ENCODE measurements around the gene ARID4B.

ARID4B gene

DNA sequence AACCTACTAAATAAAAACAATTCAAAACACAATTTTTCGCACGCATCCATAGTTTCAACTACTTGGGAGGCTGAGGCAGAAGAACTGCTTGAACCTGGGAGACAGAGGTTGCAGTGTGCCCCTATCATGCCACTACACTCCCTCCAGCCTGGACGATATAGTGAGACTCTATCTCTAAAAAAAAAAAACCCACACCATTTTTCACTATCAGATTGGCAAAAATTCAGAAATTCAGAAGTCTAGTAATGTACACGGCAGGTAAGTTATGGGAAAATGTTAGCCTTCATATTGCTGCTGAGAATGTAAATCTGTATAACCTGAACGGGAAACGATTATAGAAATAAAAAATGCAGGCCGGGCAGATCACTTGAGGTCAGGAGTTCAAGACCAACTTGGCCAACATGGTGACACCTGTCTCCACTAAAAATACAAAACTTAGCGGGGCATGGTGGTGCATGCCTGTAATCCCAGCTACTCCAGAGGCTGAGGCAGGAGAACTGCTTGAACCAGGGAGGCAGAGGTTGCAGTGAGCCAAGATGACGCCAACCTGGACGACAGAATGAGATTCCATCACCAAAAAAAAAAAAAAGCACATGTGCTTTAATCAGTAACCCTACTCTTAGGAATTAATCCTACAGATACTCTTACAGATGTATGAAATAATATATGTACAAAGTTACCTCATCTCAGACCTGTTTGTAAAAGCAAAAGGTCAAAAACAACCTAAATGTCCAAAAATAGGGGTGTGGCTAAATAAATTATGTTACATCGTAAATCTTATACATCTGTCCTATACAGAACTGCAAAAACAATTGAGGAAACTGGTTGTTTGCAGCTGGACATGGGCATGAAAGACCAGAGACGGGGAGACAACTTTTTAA lies 37.9 kb downstream of the ARID4B start (continued):
- TF ChIP-seq, protein P1, sequence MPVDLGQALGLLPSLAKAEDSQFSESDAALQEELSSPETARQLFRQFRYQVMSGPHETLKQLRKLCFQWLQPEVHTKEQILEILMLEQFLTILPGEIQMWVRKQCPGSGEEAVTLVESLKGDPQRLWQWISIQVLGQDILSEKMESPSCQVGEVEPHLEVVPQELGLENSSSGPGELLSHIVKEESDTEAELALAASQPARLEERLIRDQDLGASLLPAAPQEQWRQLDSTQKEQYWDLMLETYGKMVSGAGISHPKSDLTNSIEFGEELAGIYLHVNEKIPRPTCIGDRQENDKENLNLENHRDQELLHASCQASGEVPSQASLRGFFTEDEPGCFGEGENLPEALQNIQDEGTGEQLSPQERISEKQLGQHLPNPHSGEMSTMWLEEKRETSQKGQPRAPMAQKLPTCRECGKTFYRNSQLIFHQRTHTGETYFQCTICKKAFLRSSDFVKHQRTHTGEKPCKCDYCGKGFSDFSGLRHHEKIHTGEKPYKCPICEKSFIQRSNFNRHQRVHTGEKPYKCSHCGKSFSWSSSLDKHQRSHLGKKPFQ (tag by site-specific recombination; IDR thresholded peaks at IDR 0.05), result no peak
- no peak for TF ChIP-seq ZNF658 (tag by site-specific recombination; IDR thresholded peaks at IDR 0.05)

DNA sequence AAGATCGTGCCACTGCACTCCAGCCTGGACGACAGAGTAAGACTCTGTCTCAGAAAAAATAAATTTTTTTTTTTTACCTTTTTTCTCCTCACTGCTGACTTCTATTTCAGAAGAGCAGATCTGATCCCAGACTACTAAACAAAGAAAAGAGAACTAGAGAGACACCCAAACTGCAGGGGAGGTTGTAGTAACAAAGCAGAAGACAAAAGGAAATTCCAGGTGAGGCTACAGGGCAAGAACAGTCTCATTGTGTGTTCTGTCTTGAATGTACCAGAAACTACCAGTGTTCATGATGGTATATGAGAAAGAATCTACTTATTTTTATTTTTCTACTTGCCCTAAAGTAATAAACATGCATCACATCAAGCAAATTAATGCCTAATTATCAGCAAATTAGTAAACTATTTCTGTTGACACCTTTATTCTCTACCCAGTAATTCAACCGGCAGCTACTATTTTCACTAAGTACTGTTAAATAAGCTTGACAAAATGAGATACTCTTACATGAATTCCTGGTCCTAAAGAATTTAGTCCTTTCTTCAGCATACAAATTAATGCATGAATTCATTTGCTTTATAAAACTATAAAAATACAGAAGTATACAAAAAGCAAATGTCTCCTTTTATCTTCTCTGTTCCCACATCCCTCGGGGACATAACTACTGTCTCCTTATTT lies 40.6 kb downstream of the ARID4B start:
- POLR2A ChIA-PET, result no interaction called here

DNA sequence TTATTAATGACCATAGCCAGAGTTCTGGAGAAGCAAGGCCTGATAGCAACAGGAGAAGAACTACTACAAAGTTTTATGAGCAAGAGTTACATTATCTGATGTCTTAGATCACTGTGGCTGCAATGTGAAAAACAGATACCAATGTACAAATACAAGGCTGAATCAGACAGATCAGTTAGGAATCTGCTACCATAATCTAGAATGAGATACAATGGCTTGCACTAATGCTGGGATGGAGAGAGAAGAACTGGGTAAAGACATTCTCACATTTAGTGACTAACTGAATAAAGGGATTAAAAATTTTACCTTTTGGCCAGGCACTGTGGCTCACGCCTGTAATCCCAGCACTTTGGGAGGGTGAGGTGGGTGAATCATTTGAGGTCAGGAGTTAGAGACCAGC lies 41.3 kb downstream of the ARID4B start:
- CTCF ChIA-PET, result interaction anchor here (0.6 to 1.1 kb wide), 2 partner anchors 127 to 129 kb away, joined by 4 to 5 read pairs; no protein-coding TSS in a partner anchor
- Histone ChIP-seq H3K9me3 (ENCODE audit: control insufficient read depth, insufficient read depth, low read depth, low read length) (no peaks in the 10 kb centered on the region), H3K4me3 (ENCODE audit: low read depth, low read length) (no peak overlapping the region), H3K4me1 (ENCODE audit: control insufficient read depth, insufficient read depth, low read length) (peaks cover 16% of the 10 kb centered on the region; the same call in 1 of the 2 replicates), H3K36me3 (ENCODE audit: control insufficient read depth in 2 of 2, insufficient read depth in 1 of 2, low read length in 2 of 2) (no peaks in the 10 kb centered on the region; a peak in 1 of 3 replicates), H3K27ac (ENCODE audit: extremely low read depth, low read depth, low read length) (0 out of 2 replicates have a peak overlapping the region, but pooled peaks have one; percentile 16)
- POLR2A ChIA-PET, result no interaction called here
- 0 out of 2 replicates have a peak, but pooled peaks have one; percentile 47 for TF ChIP-seq SCRT1 (tag by site-specific recombination; IDR thresholded peaks at IDR 0.05; ENCODE audit: borderline replicate concordance)
- TF ChIP-seq KLF1 (tag by site-specific recombination; IDR thresholded peaks at IDR 0.05), result 0 out of 2 replicates have a peak, but pooled peaks have one; percentile 49
- TF ChIP-seq, protein P2, sequence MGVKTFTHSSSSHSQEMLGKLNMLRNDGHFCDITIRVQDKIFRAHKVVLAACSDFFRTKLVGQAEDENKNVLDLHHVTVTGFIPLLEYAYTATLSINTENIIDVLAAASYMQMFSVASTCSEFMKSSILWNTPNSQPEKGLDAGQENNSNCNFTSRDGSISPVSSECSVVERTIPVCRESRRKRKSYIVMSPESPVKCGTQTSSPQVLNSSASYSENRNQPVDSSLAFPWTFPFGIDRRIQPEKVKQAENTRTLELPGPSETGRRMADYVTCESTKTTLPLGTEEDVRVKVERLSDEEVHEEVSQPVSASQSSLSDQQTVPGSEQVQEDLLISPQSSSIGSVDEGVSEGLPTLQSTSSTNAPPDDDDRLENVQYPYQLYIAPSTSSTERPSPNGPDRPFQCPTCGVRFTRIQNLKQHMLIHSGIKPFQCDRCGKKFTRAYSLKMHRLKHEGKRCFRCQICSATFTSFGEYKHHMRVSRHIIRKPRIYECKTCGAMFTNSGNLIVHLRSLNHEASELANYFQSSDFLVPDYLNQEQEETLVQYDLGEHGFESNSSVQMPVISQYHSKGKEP (tag by site-specific recombination; IDR thresholded peaks at IDR 0.05), result no peak
- no peak for TF ChIP-seq ZNF624 (tag by site-specific recombination; IDR thresholded peaks at IDR 0.05)
- peak; percentile 18 for TF ChIP-seq ZNF510 (tag by site-specific recombination; IDR thresholded peaks at IDR 0.05; ENCODE audit: insufficient replicate concordance)
- 0 out of 2 replicates have a peak, but pooled peaks have one; percentile 17 for TF ChIP-seq ZBTB17 (tag by site-specific recombination; IDR thresholded peaks at IDR 0.05)
- TF ChIP-seq SCRT2 (tag by site-specific recombination; IDR thresholded peaks at IDR 0.05), result peak; percentile 70

More for the DNA sequence above, 40.6 kb downstream of the ARID4B start:
- no peaks in the 10 kb centered on the region; a peak in 1 of 3 replicates for H3K36me3 ChIP-seq (ENCODE audit: control insufficient read depth in 2 of 2, insufficient read depth in 1 of 2, low read length in 2 of 2)
- no peaks in the 10 kb centered on the region for H3K9me3 ChIP-seq (ENCODE audit: control insufficient read depth, insufficient read depth, low read depth, low read length)
- peaks cover 18% of the 10 kb centered on the region; the same call in 1 of the 2 replicates for H3K4me1 ChIP-seq (ENCODE audit: control insufficient read depth, insufficient read depth, low read length)
- no peak overlapping the region for H3K4me3 ChIP-seq (ENCODE audit: low read depth, low read length)
- TF ChIP-seq GLIS1 (tag by site-specific recombination; IDR thresholded peaks at IDR 0.05) (peak; percentile 18; the same call in 1 of the 2 replicates), ZNF664 (tag by site-specific recombination; IDR thresholded peaks at IDR 0.05) (peak; percentile 92), ZNF791 (tag by site-specific recombination; IDR thresholded peaks at IDR 0.05) (no peak)
- TF ChIP-seq, protein P3, sequence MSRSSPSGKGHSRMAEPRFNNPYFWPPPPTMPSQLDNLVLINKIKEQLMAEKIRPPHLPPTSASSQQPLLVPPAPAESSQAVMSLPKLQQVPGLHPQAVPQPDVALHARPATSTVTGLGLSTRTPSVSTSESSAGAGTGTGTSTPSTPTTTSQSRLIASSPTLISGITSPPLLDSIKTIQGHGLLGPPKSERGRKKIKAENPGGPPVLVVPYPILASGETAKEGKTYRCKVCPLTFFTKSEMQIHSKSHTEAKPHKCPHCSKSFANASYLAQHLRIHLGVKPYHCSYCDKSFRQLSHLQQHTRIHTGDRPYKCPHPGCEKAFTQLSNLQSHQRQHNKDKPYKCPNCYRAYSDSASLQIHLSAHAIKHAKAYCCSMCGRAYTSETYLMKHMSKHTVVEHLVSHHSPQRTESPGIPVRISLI (tag by site-specific recombination; IDR thresholded peaks at IDR 0.05), result 0 out of 2 replicates have a peak, but pooled peaks have one; percentile 26
- CTCF ChIA-PET, result no interaction called here
- no peak overlapping the region for H3K27ac ChIP-seq (ENCODE audit: extremely low read depth, low read depth, low read length)
